Endodermal cell (in vitro differentiated cells): ENCODE results near the gene FGL2. TPM values are rescaled to one million over a fixed set of nuclear protein-coding genes. Genes with fewer than 3 reads are reported as not detected.

Experiments
- DNase-seq: peaks from one replicate; pipeline ENCODE4 v3.0.0-alpha.2; 2017
- H3K27ac ChIP-seq: 2 replicates; pipeline ENCODE4 v1.5.1; 2013; ENCODE audit warnings: mild to moderate bottlenecking, low read depth, low read length, moderate library complexity
- H3K27me3 ChIP-seq: 2 replicates; pipeline ENCODE4 v1.6.1; 2013; ENCODE audit warnings: mild to moderate bottlenecking, low read length, moderate library complexity; ENCODE audit not compliant: insufficient read depth, control insufficient read depth, poor library complexity, severe bottlenecking
- H3K36me3 ChIP-seq: 2 replicates; pipeline ENCODE4 v1.7.0; 2013; ENCODE audit warnings: mild to moderate bottlenecking, low read length, moderate library complexity; ENCODE audit not compliant: control insufficient read depth, insufficient read depth
- H3K4me1 ChIP-seq: one replicate; pipeline ENCODE4 v1.7.0; 2013; ENCODE audit warnings: low read length; ENCODE audit not compliant: control insufficient read depth, insufficient read depth
- H3K4me3 ChIP-seq: 2 replicates; pipeline ENCODE4 v1.5.1; 2013; ENCODE audit warnings: mild to moderate bottlenecking, low read length, moderate library complexity
- H3K9ac ChIP-seq: 2 replicates; pipeline ENCODE4 v1.6.1; 2013; ENCODE audit warnings: mild to moderate bottlenecking, low read length, moderate library complexity; ENCODE audit not compliant: poor library complexity, severe bottlenecking; ENCODE audit errors: extremely low read depth
- H3K9me3 ChIP-seq: 2 replicates; pipeline ENCODE4 v1.6.1; 2013; ENCODE audit warnings: mild to moderate bottlenecking, low read length, moderate library complexity; ENCODE audit not compliant: control insufficient read depth
- H3K27ac Mint-ChIP-seq: 2 replicates; pipeline ENCODE4 v1.8.0; 2020; ENCODE audit warnings: mixed read lengths
- H3K27me3 Mint-ChIP-seq: 2 replicates; pipeline ENCODE4 v1.8.0; 2021; ENCODE audit warnings: mild to moderate bottlenecking, mixed read lengths; ENCODE audit not compliant: insufficient read depth
- H3K36me3 Mint-ChIP-seq: 2 replicates; pipeline ENCODE4 v1.8.0; 2020; ENCODE audit warnings: low read depth, mixed read lengths
- H3K4me1 Mint-ChIP-seq: 2 replicates; pipeline ENCODE4 v1.8.0; 2020; ENCODE audit warnings: mixed read lengths
- H3K4me3 Mint-ChIP-seq: 2 replicates; pipeline ENCODE4 v1.8.0; 2020; ENCODE audit warnings: mild to moderate bottlenecking, moderate library complexity, mixed read lengths
- H3K9me3 Mint-ChIP-seq: 2 replicates; pipeline ENCODE4 v1.8.0; 2020; ENCODE audit warnings: mild to moderate bottlenecking, mixed read lengths
- CTCF ChIP-seq: fragments of 200-600 bp; sonication (generic); conservative IDR thresholded peaks from 2 replicates; pipeline ENCODE4 v1.5.0; 2021; ENCODE audit warnings: antibody characterized with exemption, mild to moderate bottlenecking
- WGBS, 2 experiments: methylation state at CpG; one replicate each; pipeline versions ENCODE4 v1.1.5 to v1.1.7; 2013; ENCODE audit warnings: missing lambda C conversion rate in 2 of 2, mixed read lengths in 1 of 2; ENCODE audit not compliant: insufficient coverage in 1 of 2, insufficient read length in 1 of 2; 5-methylcytosine and 5-hydroxymethylcytosine counted together
- total RNA-seq, 2 donors: library from RNA; stranded (reverse); fragmentation: NEBNext Ultra II Directional in 1 of 2; extraction: Animal tissue kit (Norgen Biotek cat#: 25700) in 1 of 2; gene quantifications; 2 replicates in 1 of 2; 3 replicates in 1 of 2; pipeline ENCODE4 v1.2.1, GENCODE V29; 2021

FGL2 gene
- total RNA-seq, 2 donors from 2014 or later = not detected

GRCh38 chr7:77242554-77242953 lies 42.9 kb upstream of the FGL2 start:
- Mint-ChIP-seq H3K27ac (no peak overlapping the region), H3K4me1 (peaks cover 13% of the 10 kb centered on the region), H3K9me3 (no peaks in the 10 kb centered on the region), H3K36me3 (no peaks in the 10 kb centered on the region), H3K27me3 (no peaks in the 10 kb centered on the region), H3K4me3 (no peak overlapping the region)
- H3K36me3 ChIP-seq = no peaks in the 10 kb centered on the region
- no peak overlapping the region for H3K27ac ChIP-seq
- no peaks in the 10 kb centered on the region for H3K27me3 ChIP-seq
- 85 to 100% methylated on average over 1 to 2 of the region's 2 CpGs for WGBS, 2 experiments
- no peak for TF ChIP-seq CTCF
- H3K9ac ChIP-seq = no peak overlapping the region
- DNase-seq = no peak
- no peak overlapping the region for H3K4me3 ChIP-seq
- H3K9me3 ChIP-seq = no peaks in the 10 kb centered on the region
- no peaks in the 10 kb centered on the region for H3K4me1 ChIP-seq

- H3K36me3 Mint-ChIP-seq = no peaks in the 10 kb centered on the region
- Histone ChIP-seq H3K4me1 (no peaks in the 10 kb centered on the region), H3K36me3 (no peaks in the 10 kb centered on the region), H3K27ac (no peak overlapping the region), H3K27me3 (no peaks in the 10 kb centered on the region), H3K9me3 (no peaks in the 10 kb centered on the region), H3K9ac (no peak overlapping the region), H3K4me3 (no peak overlapping the region)
- H3K4me3 Mint-ChIP-seq = no peak overlapping the region
- no peaks in the 10 kb centered on the region for H3K9me3 Mint-ChIP-seq
- no peak for TF ChIP-seq CTCF
- peaks cover 13% of the 10 kb centered on the region for H3K4me1 Mint-ChIP-seq
- 87 to 93% methylated on average over 2 of the region's 2 CpGs for WGBS, 2 experiments
- DNase-seq = no peak
- H3K27me3 Mint-ChIP-seq = no peaks in the 10 kb centered on the region
- no peak overlapping the region for H3K27ac Mint-ChIP-seq
Measured at GRCh38 chr7:77242068-77242467, 42.4 kb upstream of the FGL2 start.

- Mint-ChIP-seq H3K4me1 (peaks cover 13% of the 10 kb centered on the region), H3K9me3 (no peaks in the 10 kb centered on the region), H3K27ac (no peak overlapping the region), H3K36me3 (no peaks in the 10 kb centered on the region), H3K27me3 (no peaks in the 10 kb centered on the region), H3K4me3 (no peak overlapping the region)
- Histone ChIP-seq H3K27me3 (no peaks in the 10 kb centered on the region), H3K36me3 (no peaks in the 10 kb centered on the region), H3K4me3 (no peak overlapping the region), H3K4me1 (no peaks in the 10 kb centered on the region), H3K9ac (no peak overlapping the region), H3K9me3 (no peaks in the 10 kb centered on the region), H3K27ac (no peak overlapping the region)
- TF ChIP-seq CTCF = no peak
- 94 to 97% methylated on average over 2 to 3 of the region's 3 CpGs for WGBS, 2 experiments
- DNase-seq = no peak
Measured at GRCh38 chr7:77239471-77239870, 39.9 kb upstream of the FGL2 start.
